Central memory CD4-positive, alpha-beta T cell (primary cell): ENCODE results near the gene CDHR3.

Experiments used
- DNase-seq: peaks from one replicate; pipeline ENCODE4 v3.0.0; 2022

CDHR3 gene

GRCh38 chr7:106031300-106032035 lies 68.4 kb downstream of the CDHR3 start:
- no peak for DNase-seq

- DNase-seq, result no peak
Measured at GRCh38 chr7:106032295-106032694, 69.2 kb downstream of the CDHR3 start.

DNA sequence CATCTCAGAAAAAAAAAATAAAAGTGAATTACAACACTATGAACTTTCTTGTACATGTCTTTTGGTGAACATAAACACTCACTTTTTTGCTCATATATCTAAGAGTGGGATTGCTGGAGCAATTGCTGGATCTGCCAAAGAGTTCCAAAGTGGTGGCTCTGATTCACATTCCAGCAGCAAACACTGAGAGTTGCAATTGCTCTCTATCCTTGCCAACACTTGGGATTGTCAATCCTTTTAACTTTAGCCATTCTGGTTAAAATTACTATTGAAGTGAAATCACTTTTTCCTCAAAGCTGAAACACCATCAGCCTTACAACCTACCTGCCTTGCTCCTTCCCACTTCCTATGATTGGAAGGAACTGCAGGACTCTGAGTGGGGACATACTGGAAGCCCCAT lies 70.7 kb downstream of the CDHR3 start:
- no peak for DNase-seq

GRCh38 chr7:106034383-106034782 lies 71.3 kb downstream of the CDHR3 start:
- no peak for DNase-seq

DNA sequence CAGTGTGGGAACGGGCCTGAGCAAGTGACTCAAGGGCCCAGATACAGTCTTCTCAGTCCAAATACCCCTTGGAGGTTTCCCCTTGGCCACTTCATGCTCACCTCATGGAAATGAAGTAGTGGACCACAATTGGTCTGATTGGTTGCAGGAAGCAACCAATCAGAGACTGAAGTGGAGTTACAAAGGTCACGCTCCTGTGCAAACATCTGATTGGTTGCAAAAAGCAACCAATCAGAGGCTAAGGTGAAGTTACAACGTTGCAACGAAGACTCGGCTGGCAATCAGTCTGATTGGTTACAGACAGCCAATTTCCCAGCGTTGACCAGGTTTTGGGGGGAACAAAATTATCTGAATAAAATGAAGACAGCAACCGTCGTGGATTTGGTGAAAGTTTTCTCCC lies 72.5 kb downstream of the CDHR3 start:
- no peak for DNase-seq

GRCh38 chr7:106036004-106036403 lies 72.9 kb downstream of the CDHR3 start:
- no peak for DNase-seq

- DNase-seq, result no peak
Measured at GRCh38 chr7:106037489-106038176, 74.6 kb downstream of the CDHR3 start.

- DNase-seq, result no peak
Measured at GRCh38 chr7:106038289-106038688, 75.2 kb downstream of the CDHR3 start.

DNA sequence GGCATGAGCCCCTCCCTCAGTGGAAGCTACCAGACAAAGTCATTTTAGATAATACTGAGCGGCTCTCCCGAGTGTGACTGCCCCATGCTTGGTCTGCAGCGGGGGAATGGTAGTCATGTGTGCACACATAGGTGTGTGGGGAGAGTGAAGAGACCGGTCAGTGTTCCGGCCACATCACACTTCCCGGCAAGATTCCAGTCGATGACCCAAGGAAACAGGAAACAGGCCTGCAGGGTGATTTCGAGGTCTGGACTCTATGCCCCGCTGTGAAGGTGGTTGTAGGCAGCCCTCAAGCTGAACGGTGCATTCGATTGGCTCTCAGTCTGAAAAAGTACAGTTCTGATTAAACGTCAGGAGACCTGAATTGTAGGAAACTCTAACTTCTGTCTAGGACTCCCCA lies 75.9 kb downstream of the CDHR3 start:
- no peak for DNase-seq

GRCh38 chr7:106039486-106040060 lies 76.5 kb downstream of the CDHR3 start:
- DNase-seq, result no peak

DNA sequence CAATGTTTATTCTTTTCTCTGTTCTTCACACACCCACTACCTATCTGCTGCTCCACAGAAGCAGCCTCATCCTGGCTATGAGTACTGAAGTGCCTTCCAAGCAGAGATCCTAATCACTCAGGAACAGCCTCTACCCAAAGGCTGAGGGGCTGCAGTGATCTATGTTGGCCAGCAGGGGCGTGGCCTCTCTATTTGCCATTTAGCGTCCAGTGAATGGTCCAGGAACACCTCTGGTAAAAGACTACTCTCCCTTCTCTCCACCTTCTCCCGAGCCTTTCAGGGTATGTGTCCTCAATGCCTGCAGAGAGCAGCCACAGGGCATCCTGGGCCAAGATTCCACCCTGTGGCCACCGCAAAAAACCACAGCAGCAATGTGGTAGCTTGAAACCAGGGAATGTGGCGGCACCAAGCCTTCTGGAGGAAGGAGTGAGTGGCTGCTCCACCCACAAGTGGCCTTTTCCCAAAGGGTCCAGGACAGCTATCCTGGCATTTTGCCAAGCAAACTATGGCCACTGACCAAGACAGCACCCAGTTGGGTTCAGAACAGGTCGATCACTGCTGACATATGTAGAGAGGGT lies 78.2 kb downstream of the CDHR3 start:
- DNase-seq, result peak; percentile 14

DNA sequence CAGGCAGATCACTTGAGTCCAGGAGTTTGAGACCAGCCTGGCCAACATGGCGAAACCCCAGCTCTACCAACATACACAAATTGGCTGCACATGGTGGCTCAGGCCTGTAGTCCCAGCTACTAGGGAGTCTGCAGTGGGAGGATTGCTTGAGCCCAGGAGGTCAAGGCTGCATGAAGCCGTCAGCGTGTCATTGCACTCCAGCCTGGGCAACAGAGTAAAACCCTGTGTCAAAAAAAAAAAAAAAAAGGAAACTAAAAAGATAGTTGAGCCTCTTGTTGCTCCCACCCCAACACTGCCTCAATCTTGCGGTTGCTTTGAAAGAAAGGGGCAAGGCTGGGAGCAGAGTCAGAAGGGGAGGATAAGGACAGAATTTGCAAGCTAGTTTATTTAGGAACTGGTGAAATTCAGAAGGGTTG lies 79.1 kb downstream of the CDHR3 start:
- DNase-seq, result no peak

GRCh38 chr7:106045139-106045538 lies 82.1 kb downstream of the CDHR3 start:
- DNase-seq, result no peak

DNA sequence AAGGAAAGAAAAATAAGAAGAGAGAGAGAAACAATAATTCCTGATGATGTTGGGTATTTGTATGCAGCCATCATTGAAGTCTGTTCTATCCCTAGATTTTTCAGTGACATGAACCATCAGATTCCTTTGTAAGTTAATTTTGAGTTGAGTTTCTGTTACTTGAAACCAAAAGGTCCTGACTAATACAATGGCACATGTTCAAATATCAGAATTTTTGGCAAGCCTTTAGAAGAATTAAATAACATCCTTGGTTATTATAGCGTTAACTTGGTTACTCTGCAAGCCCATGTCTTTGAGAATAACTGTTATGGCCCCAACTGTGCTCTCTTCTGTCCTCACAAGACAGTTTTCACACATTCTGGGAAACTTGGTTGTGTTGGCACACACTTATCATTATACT lies 82.5 kb downstream of the CDHR3 start:
- no peak for DNase-seq

- no peak for DNase-seq
Measured at GRCh38 chr7:106047184-106047583, 84.1 kb downstream of the CDHR3 start.

- DNase-seq, result no peak
Measured at GRCh38 chr7:106047818-106048705, 85.0 kb downstream of the CDHR3 start.

DNA sequence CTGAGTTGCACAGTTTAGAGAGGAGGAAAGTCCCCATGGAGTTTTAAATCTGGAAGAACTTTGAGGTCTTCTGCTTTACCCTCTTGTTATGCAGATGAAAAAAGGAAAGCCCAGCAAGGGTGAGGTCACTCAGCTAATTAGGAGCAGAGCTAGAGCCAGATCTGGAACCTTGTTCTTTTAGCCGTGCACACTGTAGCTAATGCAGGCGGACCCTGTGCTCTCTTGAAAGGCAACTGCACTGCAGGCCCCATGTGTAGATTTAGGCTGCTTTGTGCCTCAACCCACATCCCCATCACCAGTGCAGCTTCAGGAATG lies 85.6 kb downstream of the CDHR3 start:
- DNase-seq, result no peak

GRCh38 chr7:106049139-106049752 lies 86.2 kb downstream of the CDHR3 start:
- DNase-seq, result no peak

GRCh38 chr7:106050002-106050745 lies 87.1 kb downstream of the CDHR3 start:
- no peak for DNase-seq

DNA sequence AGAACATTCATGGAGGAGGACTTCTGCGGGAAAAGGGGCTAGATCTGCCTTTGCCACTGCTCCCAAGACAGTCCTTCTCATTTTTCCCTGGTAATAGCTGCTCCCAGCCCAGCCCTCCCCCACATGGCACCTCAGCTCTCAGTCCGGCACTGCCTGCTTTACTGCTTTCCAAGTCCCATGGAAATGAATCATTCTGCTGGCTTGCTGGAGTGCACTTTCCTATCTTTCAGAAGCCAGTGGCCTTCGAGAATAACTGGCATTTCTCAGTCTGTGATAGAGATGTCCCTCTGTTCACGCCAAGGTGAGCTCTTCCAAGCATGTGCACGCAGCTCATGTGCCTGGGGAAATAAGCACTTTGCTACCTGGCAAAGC lies 87.7 kb downstream of the CDHR3 start:
- DNase-seq, result no peak

DNA sequence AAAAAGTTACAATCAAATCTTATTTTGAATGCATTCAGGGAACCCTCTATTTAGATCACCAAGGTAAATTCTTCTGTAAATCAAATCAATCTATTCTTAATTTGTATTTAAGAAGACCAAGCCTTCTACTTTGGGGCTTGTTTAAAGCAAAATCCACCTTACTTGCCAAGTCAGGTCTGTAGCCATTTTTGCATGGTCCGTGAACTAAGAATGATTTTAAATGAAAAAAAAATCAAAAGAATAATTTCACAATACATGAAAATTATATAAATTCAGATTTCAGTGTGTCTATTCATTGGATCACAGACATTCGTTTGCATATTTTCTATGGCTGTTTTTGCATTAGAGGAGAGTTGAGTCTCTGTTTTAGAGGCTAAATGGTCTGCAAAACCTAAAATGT lies 89.6 kb downstream of the CDHR3 start:
- DNase-seq, result no peak

GRCh38 chr7:106053109-106053508 lies 90.0 kb downstream of the CDHR3 start:
- DNase-seq, result no peak
